GM10266 (cell line): Measurements from ENCODE around the gene ZNF221.

Source experiments
- DNase-seq: peaks from one replicate; pipeline ENCODE4 v3.0.0; 2012; ENCODE audit errors: extremely low spot score
- TF ChIP-seq, protein P1 (sequence below): IDR thresholded peaks from 2 replicates; pipeline ENCODE4 v1.5.1; 2012; ENCODE audit warnings: mild to moderate bottlenecking, low read depth; ENCODE audit not compliant: control insufficient read depth, insufficient read depth; ENCODE audit errors: missing control alignments

The ZNF221 gene

DNA sequence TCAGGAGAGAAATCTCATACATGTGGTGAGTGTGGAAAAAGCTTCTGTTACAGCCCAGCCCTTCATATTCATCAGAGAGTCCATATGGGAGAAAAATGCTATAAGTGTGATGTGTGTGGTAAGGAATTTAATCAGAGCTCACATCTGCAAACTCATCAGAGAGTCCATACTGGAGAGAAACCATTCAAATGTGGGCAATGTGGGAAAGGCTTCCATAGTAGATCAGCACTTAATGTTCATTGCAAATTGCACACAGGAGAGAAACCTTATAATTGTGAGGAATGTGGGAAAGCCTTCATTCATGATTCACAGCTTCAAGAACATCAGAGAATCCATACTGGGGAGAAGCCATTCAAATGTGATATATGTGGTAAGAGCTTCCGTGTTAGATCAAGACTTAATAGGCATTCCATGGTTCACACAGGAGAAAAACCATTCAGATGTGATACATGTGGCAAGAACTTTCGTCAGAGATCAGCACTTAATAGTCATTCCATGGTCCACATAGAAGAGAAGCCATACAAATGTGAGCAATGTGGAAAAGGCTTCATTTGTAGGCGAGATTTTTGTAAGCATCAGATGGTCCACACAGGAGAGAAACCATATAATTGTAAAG lies 15.2 kb downstream of the ZNF221 start:
- DNase-seq = no peak
- TF ChIP-seq, protein P1, sequence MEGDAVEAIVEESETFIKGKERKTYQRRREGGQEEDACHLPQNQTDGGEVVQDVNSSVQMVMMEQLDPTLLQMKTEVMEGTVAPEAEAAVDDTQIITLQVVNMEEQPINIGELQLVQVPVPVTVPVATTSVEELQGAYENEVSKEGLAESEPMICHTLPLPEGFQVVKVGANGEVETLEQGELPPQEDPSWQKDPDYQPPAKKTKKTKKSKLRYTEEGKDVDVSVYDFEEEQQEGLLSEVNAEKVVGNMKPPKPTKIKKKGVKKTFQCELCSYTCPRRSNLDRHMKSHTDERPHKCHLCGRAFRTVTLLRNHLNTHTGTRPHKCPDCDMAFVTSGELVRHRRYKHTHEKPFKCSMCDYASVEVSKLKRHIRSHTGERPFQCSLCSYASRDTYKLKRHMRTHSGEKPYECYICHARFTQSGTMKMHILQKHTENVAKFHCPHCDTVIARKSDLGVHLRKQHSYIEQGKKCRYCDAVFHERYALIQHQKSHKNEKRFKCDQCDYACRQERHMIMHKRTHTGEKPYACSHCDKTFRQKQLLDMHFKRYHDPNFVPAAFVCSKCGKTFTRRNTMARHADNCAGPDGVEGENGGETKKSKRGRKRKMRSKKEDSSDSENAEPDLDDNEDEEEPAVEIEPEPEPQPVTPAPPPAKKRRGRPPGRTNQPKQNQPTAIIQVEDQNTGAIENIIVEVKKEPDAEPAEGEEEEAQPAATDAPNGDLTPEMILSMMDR = no peak

DNA sequence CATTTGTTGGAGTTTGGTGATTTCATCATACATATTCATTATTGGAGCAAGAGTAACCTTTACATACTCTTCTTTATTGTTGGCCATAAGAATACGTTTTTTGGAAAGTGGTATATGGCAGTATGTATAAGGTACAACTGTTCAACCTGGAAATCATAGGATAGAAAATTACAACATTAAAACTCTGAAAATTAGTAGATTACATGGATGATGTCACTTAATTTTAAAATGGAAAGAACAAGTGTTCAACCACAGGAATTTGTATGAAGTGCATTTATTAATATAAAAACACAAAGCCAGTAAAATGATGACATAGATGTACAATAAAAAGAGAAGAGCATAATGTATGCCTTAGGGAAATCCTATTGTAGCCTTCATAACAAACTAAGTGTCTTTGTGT lies 25.7 kb downstream of the ZNF221 start:
- DNase-seq = no peak
- TF ChIP-seq, protein P1 = no peak

DNA sequence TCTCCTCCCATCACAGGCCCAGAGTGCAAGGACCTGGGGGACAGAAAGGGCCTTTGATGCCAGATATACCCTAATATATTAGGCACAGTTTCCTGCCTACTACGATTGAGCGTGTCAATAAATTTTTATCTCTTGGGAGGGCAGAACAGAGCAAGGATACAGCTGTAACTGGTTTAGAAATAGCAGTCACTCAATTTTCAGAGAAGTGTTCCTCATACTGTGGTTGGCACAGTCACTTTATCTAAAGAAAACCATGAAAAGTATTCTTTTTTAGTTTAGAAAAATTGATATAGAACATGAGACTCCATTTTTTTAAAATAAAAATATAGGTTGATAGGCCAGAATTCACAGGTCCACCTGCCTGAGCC lies 32.5 kb downstream of the ZNF221 start:
- TF ChIP-seq, protein P1 = no peak
- DNase-seq = no peak

DNA sequence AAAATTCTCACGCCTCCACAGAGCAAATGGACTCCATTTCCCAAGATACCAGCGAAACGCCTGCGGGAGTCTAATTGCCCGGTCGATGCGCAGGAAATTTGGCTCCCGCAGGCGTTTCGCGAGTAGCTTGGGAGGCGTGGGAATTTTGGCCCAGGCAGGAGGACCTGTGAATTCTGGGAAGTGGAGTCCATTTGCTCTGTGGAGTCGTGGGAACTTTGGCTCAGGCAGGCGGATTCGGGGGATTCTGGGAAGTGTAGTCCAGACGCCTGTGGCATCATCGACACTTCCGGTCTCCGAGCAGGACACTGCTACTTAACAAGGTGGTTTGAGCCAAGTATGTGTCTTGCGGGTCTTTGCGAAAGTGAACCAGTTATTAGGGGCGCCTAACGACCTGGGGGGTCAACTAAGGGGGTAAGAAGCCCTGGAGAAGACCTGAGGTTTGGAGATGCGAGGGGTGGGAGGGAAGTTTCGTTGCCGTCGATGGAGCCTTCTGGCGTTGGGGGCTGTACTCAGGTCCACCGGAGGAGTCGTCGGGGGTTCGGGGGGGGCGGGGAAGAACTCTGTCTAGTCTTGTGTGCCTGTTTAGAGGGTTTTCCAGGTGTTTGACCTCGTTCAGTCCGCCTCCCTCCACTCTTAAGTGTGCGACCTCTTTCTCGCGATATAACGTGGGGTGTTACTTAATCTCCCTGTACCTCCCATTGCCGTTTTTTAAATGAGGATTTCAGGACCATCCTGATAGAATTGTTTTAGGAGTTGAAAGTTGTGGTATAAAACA lies 33.1 kb downstream of the ZNF221 start, which contains the start of gene ZNF155:
Gene ZNF155, plus strand, starts transcription at position 277 of the 775 bp plus-strand sequence. CDS start 4,356 bp downstream, outside the sequence.
- TF ChIP-seq, protein P1 = no peak
- DNase-seq = peak; percentile 73

DNA sequence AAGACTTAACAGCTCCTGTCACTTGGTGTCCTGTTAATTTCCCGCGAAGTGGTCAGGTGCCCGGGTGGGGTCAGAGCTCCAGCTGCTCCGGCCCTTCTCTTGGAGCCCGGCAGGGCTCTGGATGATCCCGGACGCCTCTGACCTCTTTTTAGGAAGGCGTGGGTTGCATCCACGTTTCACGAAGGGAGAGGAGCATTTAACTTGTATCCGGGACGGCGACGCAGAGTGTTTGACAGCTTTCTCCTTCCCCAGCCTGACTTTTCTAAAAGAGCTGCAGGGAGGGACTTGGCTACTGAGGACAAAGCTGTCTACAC lies 33.6 kb downstream of the ZNF221 start:
- DNase-seq = no peak
- TF ChIP-seq, protein P1 = no peak

DNA sequence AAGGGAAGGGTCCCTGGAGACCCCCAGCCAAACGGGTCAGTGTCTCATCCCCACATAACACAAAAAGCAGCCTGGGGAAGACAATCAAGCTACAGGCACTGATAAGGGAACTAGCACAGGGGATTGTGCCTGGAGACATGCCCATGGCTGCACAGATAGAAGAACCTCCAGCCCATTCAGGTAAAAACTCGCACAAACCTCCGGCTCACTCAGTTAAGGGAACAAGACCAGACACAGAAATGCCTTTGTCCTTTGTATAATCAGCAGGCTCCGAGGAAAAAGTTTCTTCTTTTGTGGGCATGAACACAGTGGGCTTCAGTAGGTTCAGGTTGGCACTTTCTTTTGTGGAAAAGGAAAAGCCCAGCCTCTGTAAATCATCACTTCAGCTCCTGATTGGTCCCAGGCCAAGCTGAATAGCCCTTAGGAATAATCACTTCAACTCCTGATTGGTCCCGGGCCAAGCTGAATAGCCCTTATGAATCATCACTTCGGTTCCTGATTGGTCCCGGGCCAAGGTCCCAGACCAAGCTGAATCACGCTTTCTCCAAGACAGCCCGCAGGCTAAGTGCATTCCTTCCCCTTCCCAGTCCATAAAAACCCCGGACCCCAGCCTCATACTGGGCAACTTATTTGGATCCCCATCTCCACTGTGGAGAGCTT lies 46.7 kb downstream of the ZNF221 start:
- no peak for DNase-seq
- TF ChIP-seq, protein P1 = no peak

DNA sequence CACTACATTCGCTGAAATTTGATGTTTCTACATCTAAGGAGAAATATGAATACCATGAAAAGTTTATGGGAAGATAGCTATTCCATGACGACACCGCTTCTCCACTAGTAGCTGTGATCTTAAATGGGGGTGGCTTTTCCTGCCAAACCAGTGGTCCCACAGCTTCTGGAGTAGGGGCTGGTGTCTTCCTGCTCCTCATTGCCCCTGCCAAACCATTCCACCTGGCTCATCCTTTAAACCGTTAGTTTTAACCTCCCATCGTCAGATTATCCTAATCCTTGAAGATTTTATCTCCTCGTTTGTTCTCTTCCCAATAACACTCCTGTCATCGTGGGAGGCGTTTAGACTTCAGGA lies 51.2 kb downstream of the ZNF221 start:
- no peak for DNase-seq
- TF ChIP-seq, protein P1 = no peak
